ENCODE measurements around the gene RGS16. TPM values are rescaled to one million over a fixed set of nuclear protein-coding genes. Genes with fewer than 3 reads are reported as not detected.

The RGS16 gene
- total and polyA plus RNA-seq, 5 experiments from 2014 or later: 0.41 to 0.49 TPM; not detected in 3

GRCh38 chr1:182564406-182565004 is 39.7 kb downstream of the RGS16 start:
- Mint-ChIP-seq H3K27ac (no peak overlapping the region), H3K9me3 (no peaks in the 10 kb centered on the region), H3K27me3 (peaks cover 0 to 5% (median 3%) of the 10 kb centered on the region in 5 donors), H3K4me1 (peaks cover 0 to 1% (median 0%) of the 10 kb centered on the region in 4 donors), H3K36me3 (peaks cover 0 to 9% (median 0%) of the 10 kb centered on the region in 3 donors), H3K4me3 (no peak overlapping the region)
- DNase-seq: no peak
- ATAC-seq: no peak
- POLR2A ChIA-PET: no interaction called here

GRCh38 chr1:182563095-182563494 is 41.1 kb downstream of the RGS16 start:
- POLR2A ChIA-PET: no interaction called here
- peaks cover 0 to 10% (median 0%) of the 10 kb centered on the region in 3 donors for H3K36me3 Mint-ChIP-seq
- peaks cover 0 to 3% (median 0%) of the 10 kb centered on the region in 4 donors for H3K4me1 Mint-ChIP-seq
- H3K4me3 Mint-ChIP-seq: no peak overlapping the region
- no peak for DNase-seq
- H3K27me3 Mint-ChIP-seq: peaks cover 0 to 15% (median 5%) of the 10 kb centered on the region in 5 donors
- no peaks in the 10 kb centered on the region for H3K9me3 Mint-ChIP-seq
- ATAC-seq: no peak
- no peak overlapping the region for H3K27ac Mint-ChIP-seq

GRCh38 chr1:182561456-182561855 is 42.7 kb downstream of the RGS16 start:
- POLR2A ChIA-PET: no interaction called here
- H3K36me3 Mint-ChIP-seq: peaks cover 0 to 10% (median 0%) of the 10 kb centered on the region in 3 donors
- DNase-seq: no peak
- no peaks in the 10 kb centered on the region for H3K9me3 Mint-ChIP-seq
- ATAC-seq: no peak
- H3K4me1 Mint-ChIP-seq: peaks cover 0 to 3% (median 0%) of the 10 kb centered on the region in 4 donors
- peaks cover 0 to 15% (median 5%) of the 10 kb centered on the region in 5 donors for H3K27me3 Mint-ChIP-seq
- no peak overlapping the region for H3K4me3 Mint-ChIP-seq
- H3K27ac Mint-ChIP-seq: peak overlapping the region in 1 of 10 donors; percentile 17

DNA sequence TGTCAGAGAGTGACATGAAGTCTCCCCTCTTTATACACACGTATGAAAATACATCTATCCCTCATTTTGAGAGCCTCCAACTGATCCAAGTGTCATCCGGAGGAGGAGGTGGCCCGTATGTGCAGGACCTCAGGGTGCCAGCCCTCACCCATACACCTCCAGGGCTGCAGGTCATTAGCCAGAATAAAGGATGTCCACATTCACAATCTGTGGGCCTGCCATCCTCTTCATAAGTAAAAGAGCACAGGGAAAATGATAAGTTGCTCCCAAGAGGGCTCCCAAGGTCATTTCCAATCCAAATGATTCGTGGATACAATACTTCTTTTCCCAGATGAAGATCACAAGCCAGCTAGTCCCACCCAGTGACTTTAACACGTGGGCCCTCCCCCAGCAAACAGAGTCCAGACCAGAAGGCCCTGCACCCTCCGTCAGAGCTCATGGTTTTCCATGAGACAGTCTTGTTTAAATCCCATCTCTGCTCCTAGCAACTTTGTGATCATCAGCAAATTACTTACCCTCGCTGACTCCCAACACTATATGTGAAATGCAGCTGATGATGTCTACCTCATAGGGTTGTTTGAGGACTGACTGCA is 43.7 kb downstream of the RGS16 start:
- peaks cover 0 to 15% (median 3%) of the 10 kb centered on the region in 5 donors for H3K27me3 Mint-ChIP-seq
- H3K4me3 Mint-ChIP-seq: no peak overlapping the region
- ATAC-seq: no peak
- no peak overlapping the region for H3K27ac Mint-ChIP-seq
- H3K9me3 Mint-ChIP-seq: no peaks in the 10 kb centered on the region
- peaks cover 0 to 3% (median 0%) of the 10 kb centered on the region in 4 donors for H3K4me1 Mint-ChIP-seq
- H3K36me3 Mint-ChIP-seq: peaks cover 0 to 10% (median 0%) of the 10 kb centered on the region in 3 donors
- POLR2A ChIA-PET: no interaction called here
- no peak for DNase-seq

- Mint-ChIP-seq H3K27me3 (peaks cover 2 to 26% (median 10%) of the 10 kb centered on the region in 5 donors), H3K4me3 (no peak overlapping the region), H3K4me1 (peaks cover 0 to 3% (median 0%) of the 10 kb centered on the region in 4 donors), H3K9me3 (peaks cover 0 to 18% (median 9%) of the 10 kb centered on the region in 9 donors), H3K36me3 (peaks cover 0 to 18% (median 9%) of the 10 kb centered on the region in 3 donors), H3K27ac (no peak overlapping the region)
- POLR2A ChIA-PET: no interaction called here
- no peak for DNase-seq
- ATAC-seq: no peak
Measured at GRCh38 chr1:182556279-182556678, 47.9 kb downstream of the RGS16 start.

GRCh38 chr1:182555493-182555892 is 48.7 kb downstream of the RGS16 start:
- H3K36me3 Mint-ChIP-seq: peaks cover 0 to 16% (median 9%) of the 10 kb centered on the region in 3 donors
- peaks cover 0 to 18% (median 9%) of the 10 kb centered on the region in 9 donors for H3K9me3 Mint-ChIP-seq
- DNase-seq: no peak
- ATAC-seq: no peak
- no peak overlapping the region for H3K4me3 Mint-ChIP-seq
- peaks cover 0 to 3% (median 0%) of the 10 kb centered on the region in 4 donors for H3K4me1 Mint-ChIP-seq
- H3K27ac Mint-ChIP-seq: no peak overlapping the region
- H3K27me3 Mint-ChIP-seq: peaks cover 2 to 27% (median 10%) of the 10 kb centered on the region in 5 donors
- POLR2A ChIA-PET: no interaction called here

DNA sequence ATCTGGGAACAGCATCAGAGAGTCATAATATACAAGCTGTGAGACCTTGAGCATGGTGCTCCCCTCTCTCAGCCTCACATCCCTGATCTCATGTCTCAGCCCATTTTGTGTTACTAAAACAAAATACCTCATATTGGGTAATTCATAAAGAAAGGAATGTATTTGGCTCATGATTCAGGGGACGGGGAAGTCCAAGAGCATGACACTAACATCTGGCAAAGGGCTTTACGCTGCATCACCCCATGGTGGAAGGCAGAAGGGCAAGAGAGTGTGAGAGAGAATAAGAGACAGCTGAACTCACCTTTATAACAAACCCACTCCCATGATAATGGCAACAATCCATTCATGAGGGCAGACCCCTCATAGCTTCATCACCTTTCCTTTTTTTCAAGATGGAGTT is 51.7 kb downstream of the RGS16 start:
- no peaks in the 10 kb centered on the region for H3K4me1 Mint-ChIP-seq
- H3K4me3 Mint-ChIP-seq: no peak overlapping the region
- POLR2A ChIA-PET: no interaction called here
- H3K27me3 Mint-ChIP-seq: peaks cover 0 to 26% (median 9%) of the 10 kb centered on the region in 5 donors
- H3K36me3 Mint-ChIP-seq: peaks cover 0 to 11% (median 9%) of the 10 kb centered on the region in 3 donors
- H3K27ac Mint-ChIP-seq: no peak overlapping the region
- DNase-seq (no peak), ATAC-seq (no peak)
- peaks cover 0 to 18% (median 9%) of the 10 kb centered on the region in 9 donors for H3K9me3 Mint-ChIP-seq

DNA sequence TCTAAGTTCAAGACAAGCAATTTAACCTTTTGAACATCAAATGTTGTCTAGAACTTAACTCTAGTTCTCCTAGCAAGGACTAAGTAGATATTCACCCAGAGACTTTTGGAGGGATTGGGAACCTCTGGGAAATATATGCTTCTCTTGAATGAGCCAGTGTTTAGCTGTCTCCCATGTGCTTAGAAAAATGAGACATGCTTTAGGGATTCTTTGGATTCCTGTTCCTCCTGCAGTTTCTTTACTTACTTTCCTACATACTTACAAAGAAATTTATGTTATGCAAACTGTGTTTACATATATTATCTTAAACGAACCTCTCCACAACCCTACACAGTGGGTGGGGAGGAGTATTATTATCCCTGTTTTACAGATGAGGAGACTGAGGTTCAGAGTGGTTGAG is 54.4 kb downstream of the RGS16 start:
- H3K27me3 Mint-ChIP-seq: peaks cover 10 to 50% (median 19%) of the 10 kb centered on the region in 5 donors
- DNase-seq: no peak
- no peak for ATAC-seq
- no peak overlapping the region for H3K4me3 Mint-ChIP-seq
- POLR2A ChIA-PET: no interaction called here
- no peaks in the 10 kb centered on the region for H3K4me1 Mint-ChIP-seq
- H3K27ac Mint-ChIP-seq: no peak overlapping the region
- H3K36me3 Mint-ChIP-seq: peaks cover 0 to 17% (median 9%) of the 10 kb centered on the region in 3 donors
- H3K9me3 Mint-ChIP-seq: peaks cover 0 to 18% (median 9%) of the 10 kb centered on the region in 9 donors

DNA sequence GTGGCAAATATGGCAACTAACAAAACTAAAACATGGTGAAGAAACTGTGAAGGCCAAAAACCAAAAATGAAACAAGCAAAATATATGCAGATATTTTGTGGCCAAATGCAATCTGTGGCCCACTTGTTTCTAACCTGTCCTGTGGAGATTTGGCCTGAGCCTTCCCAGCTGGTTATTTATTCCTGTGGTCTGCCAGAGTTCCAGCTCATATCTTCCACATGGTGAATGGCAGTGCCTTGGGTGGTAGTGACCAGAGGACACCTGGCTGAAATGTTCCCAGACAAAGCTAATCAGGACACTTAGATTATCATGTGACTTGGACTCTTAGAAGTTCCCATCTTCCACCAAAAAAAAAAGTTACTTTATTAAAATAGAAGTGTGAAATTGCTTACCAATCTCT is 54.8 kb downstream of the RGS16 start:
- Mint-ChIP-seq H3K4me1 (no peaks in the 10 kb centered on the region), H3K27me3 (peaks cover 12 to 52% (median 19%) of the 10 kb centered on the region in 5 donors), H3K9me3 (peaks cover 0 to 18% (median 9%) of the 10 kb centered on the region in 9 donors), H3K27ac (no peak overlapping the region), H3K4me3 (no peak overlapping the region), H3K36me3 (peaks cover 0 to 17% (median 9%) of the 10 kb centered on the region in 3 donors)
- ATAC-seq (no peak), DNase-seq (no peak)
- POLR2A ChIA-PET: no interaction called here

Other genes with a start within 250 kb of the RGS16 start
- 10 to 100 TPM; 10.2 to 12.7 TPM for gene GLUL, start 212.6 kb downstream of the RGS16 start, total RNA-seq
- gene GLUL, start 212.6 kb downstream of the RGS16 start, polyA plus RNA-seq: 10 to 100 TPM in 1 of 3 donors, 1 to 10 TPM in 2; 4.8 to 38.1 (median 8.3) TPM
- not detected for gene TEDDM1, start 203.7 kb downstream of the RGS16 start, total RNA-seq
- gene TEDDM1, start 203.7 kb downstream of the RGS16 start, polyA plus RNA-seq: not detected
- not detected for gene RGSL1, start 154.2 kb downstream of the RGS16 start, total RNA-seq
- not detected for gene RGSL1, start 154.2 kb downstream of the RGS16 start, polyA plus RNA-seq
- 10 to 100 TPM; 20.2 to 20.8 TPM for gene RNASEL, start 15.1 kb downstream of the RGS16 start, total RNA-seq
- gene RNASEL, start 15.1 kb downstream of the RGS16 start, polyA plus RNA-seq: 10 to 100 TPM in 1 of 3 donors, 1 to 10 TPM in 2; 5.0 to 10.1 (median 6.4) TPM
- gene RGS8, start 80.2 kb upstream of the RGS16 start, total RNA-seq: not detected
- gene RGS8, start 80.2 kb upstream of the RGS16 start, polyA plus RNA-seq: not detected
- 1 to 10 TPM; 4.5 to 7.7 TPM for gene NPL, start 185.4 kb upstream of the RGS16 start, total RNA-seq
- gene NPL, start 185.4 kb upstream of the RGS16 start, polyA plus RNA-seq: 1 to 10 TPM; 4.0 to 7.0 (median 6.2) TPM
- gene DHX9, start 235.0 kb upstream of the RGS16 start, total RNA-seq: 100 to 1,000 TPM; 228 to 244 TPM
- 100 to 1,000 TPM; 106 to 124 (median 114) TPM for gene DHX9, start 235.0 kb upstream of the RGS16 start, polyA plus RNA-seq